Stomach smooth muscle (tissue), 2 donors: ENCODE measurements around the gene TMF1.

Experiments
- H3K27ac ChIP-seq: one replicate; pipeline ENCODE4 v1.7.0; 2013; ENCODE audit warnings: mild to moderate bottlenecking, low read length, inconsistent platforms
- H3K27me3 ChIP-seq, 2 donors: one replicate each; pipeline ENCODE4 v1.7.0; 2013; ENCODE audit warnings: low read length in 2 of 2; ENCODE audit not compliant: insufficient read depth in 2 of 2, control insufficient read depth in 1 of 2
- H3K36me3 ChIP-seq, 2 donors: one replicate each; pipeline ENCODE4 v1.7.0; 2013; ENCODE audit warnings: low read length in 2 of 2; ENCODE audit not compliant: control insufficient read depth in 2 of 2, insufficient read depth in 2 of 2
- H3K4me1 ChIP-seq: one replicate; pipeline ENCODE4 v1.7.0; 2013; ENCODE audit warnings: low read length; ENCODE audit not compliant: control insufficient read depth, insufficient read depth
- H3K4me3 ChIP-seq, 2 donors: one replicate each; pipeline ENCODE4 v1.7.0; 2013; ENCODE audit warnings: low read length in 2 of 2
- H3K9ac ChIP-seq, 2 donors: one replicate each; pipeline ENCODE4 v1.7.0; 2013; ENCODE audit warnings: low read length in 2 of 2, mild to moderate bottlenecking in 1 of 2
- H3K9me3 ChIP-seq, 2 donors: one replicate each; pipeline ENCODE4 v1.7.0; 2013; ENCODE audit warnings: low read length in 2 of 2; ENCODE audit not compliant: control insufficient read depth in 2 of 2
- donor health status: healthy.
- donor health status: Pancreatic carcinoma.

The TMF1 gene

GRCh38 chr3:69087030-69087791 lies 35.1 kb upstream of the TMF1 start:
- no peaks in the 10 kb centered on the region for H3K27me3 ChIP-seq
- H3K9ac ChIP-seq = peak overlapping the region in 1 of 2 donors; percentile 47
- peak overlapping the region; percentile 53 for H3K27ac ChIP-seq
- peaks cover 63% of the 10 kb centered on the region for H3K4me1 ChIP-seq
- no peaks in the 10 kb centered on the region for H3K9me3 ChIP-seq
- H3K36me3 ChIP-seq = peaks cover 0 to 4% of the 10 kb centered on the region in 2 donors
- H3K4me3 ChIP-seq = peak overlapping the region; percentile 42 to 99

GRCh38 chr3:69085833-69086722 lies 33.9 kb upstream of the TMF1 start:
- Histone ChIP-seq H3K27ac (peak overlapping the region; percentile 88), H3K4me1 (peaks cover 60% of the 10 kb centered on the region), H3K9me3 (no peaks in the 10 kb centered on the region)

GRCh38 chr3:69085168-69085832 lies 33.2 kb upstream of the TMF1 start:
- Histone ChIP-seq H3K27me3 (no peaks in the 10 kb centered on the region), H3K9ac (peak overlapping the region; percentile 87 to 92), H3K4me1 (peaks cover 56% of the 10 kb centered on the region), H3K4me3 (peak overlapping the region; percentile 96 to 99), H3K36me3 (peaks cover 0 to 4% of the 10 kb centered on the region in 2 donors), H3K27ac (peak overlapping the region; percentile 88), H3K9me3 (no peaks in the 10 kb centered on the region)

More at GRCh38 chr3:69085833-69086722, 33.9 kb upstream of the TMF1 start:
- peaks cover 0 to 4% of the 10 kb centered on the region in 2 donors for H3K36me3 ChIP-seq
- no peaks in the 10 kb centered on the region for H3K27me3 ChIP-seq
- peak overlapping the region; percentile 96 to 99 for H3K4me3 ChIP-seq
- peak overlapping the region; percentile 87 to 92 for H3K9ac ChIP-seq

- H3K27ac ChIP-seq = peak within 1 kb of the TSS; percentile 88
- H3K9ac ChIP-seq = peak within 1 kb of the TSS; percentile 87 to 92
- no peaks in the 10 kb centered on the region for H3K9me3 ChIP-seq
- H3K27me3 ChIP-seq = no peaks in the 10 kb centered on the region
- H3K36me3 ChIP-seq = peaks cover 0 to 4% of the 10 kb centered on the region in 2 donors
- peak within 1 kb of the TSS; percentile 96 to 99 for H3K4me3 ChIP-seq
- H3K4me1 ChIP-seq = peaks cover 50% of the 10 kb centered on the region
Observed at GRCh38 chr3:69084326-69085167, 32.4 kb upstream of the TMF1 start, which contains the start of gene ARL6IP5. Gene ARL6IP5 (plus strand): TSS chr3:69084937. CDS start chr3:69085048, 111 bp downstream.

- H3K9me3 ChIP-seq = no peaks in the 10 kb centered on the region
- no peak overlapping the region for H3K27ac ChIP-seq
- no peak overlapping the region for H3K9ac ChIP-seq
- H3K36me3 ChIP-seq = no peaks in the 10 kb centered on the region
- no peaks in the 10 kb centered on the region for H3K27me3 ChIP-seq
- peaks cover 40% of the 10 kb centered on the region for H3K4me1 ChIP-seq
- H3K4me3 ChIP-seq = no peak overlapping the region
Observed at GRCh38 chr3:69082805-69083204, 30.7 kb upstream of the TMF1 start.

- Histone ChIP-seq H3K27ac (no peak overlapping the region), H3K4me1 (peaks cover 38% of the 10 kb centered on the region), H3K36me3 (no peaks in the 10 kb centered on the region), H3K4me3 (no peak overlapping the region), H3K9me3 (no peaks in the 10 kb centered on the region), H3K9ac (no peak overlapping the region), H3K27me3 (no peaks in the 10 kb centered on the region)
Observed at GRCh38 chr3:69082361-69082760, 30.2 kb upstream of the TMF1 start.

GRCh38 chr3:69081583-69082262 lies 29.6 kb upstream of the TMF1 start:
- Histone ChIP-seq H3K36me3 (no peaks in the 10 kb centered on the region), H3K27me3 (no peaks in the 10 kb centered on the region), H3K4me1 (peaks cover 32% of the 10 kb centered on the region), H3K9me3 (no peaks in the 10 kb centered on the region), H3K27ac (no peak overlapping the region), H3K9ac (no peak overlapping the region), H3K4me3 (no peak overlapping the region)

GRCh38 chr3:69080233-69080920 lies 28.2 kb upstream of the TMF1 start, which contains the start of gene UBA3:
Gene UBA3 (minus strand): TSS chr3:69080365. CDS start chr3:69080353, 12 bp downstream.
- peak within 1 kb of the TSS; percentile 69 to 75 for H3K9ac ChIP-seq
- H3K4me3 ChIP-seq = peak within 1 kb of the TSS; percentile 74 to 82
- H3K27ac ChIP-seq = no peak within 1 kb of the TSS
- H3K9me3 ChIP-seq = no peaks in the 10 kb centered on the region
- no peaks in the 10 kb centered on the region for H3K27me3 ChIP-seq
- peaks cover 23% of the 10 kb centered on the region for H3K4me1 ChIP-seq
- H3K36me3 ChIP-seq = no peaks in the 10 kb centered on the region
